Right renal cortex interstitium (tissue), 3 donors: ENCODE measurements around the gene SHANK1. TPM values are rescaled to one million over a fixed set of nuclear protein-coding genes. Genes with fewer than 3 reads are reported as not detected.

Experiments
- DNase-seq, 3 donors: peaks; one replicate each; pipeline ENCODE4 v3.0.0-alpha.2; 2013; ENCODE audit warnings: low read depth in 3 of 3, low spot score in 2 of 3
- polyA plus RNA-seq, 3 donors: library from polyadenylated mRNA; unstranded; fragments of 120-200 nt; gene quantifications; one replicate each; pipeline ENCODE4 v1.2.1, GENCODE V29; 2013; ENCODE audit not compliant: insufficient read length in 3 of 3

SHANK1 gene
- polyA plus RNA-seq, 3 donors, result 3.5 to 5.0 (median 4.9) TPM

GRCh38 chr19:50693064-50693975 is 26.3 kb downstream of the SHANK1 start:
- DNase-seq, result no peak

- DNase-seq, result no peak
These were observed 29.2 kb downstream of the SHANK1 start for GRCh38 chr19:50690439-50690838.

GRCh38 chr19:50688766-50689165 is 30.8 kb downstream of the SHANK1 start:
- no peak for DNase-seq

GRCh38 chr19:50686310-50687032 is 33.1 kb downstream of the SHANK1 start:
- no peak for DNase-seq

- DNase-seq, result peak in 2 of 3 donors; percentile 40 to 44
These were observed 40.2 kb downstream of the SHANK1 start for GRCh38 chr19:50679177-50680125.

GRCh38 chr19:50678323-50678722 is 41.3 kb downstream of the SHANK1 start:
- no peak for DNase-seq

GRCh38 chr19:50677636-50678035 is 42.0 kb downstream of the SHANK1 start:
- no peak for DNase-seq

GRCh38 chr19:50676625-50677197 is 42.9 kb downstream of the SHANK1 start:
- DNase-seq, result no peak

GRCh38 chr19:50673118-50673517 is 46.5 kb downstream of the SHANK1 start:
- DNase-seq, result no peak

- no peak for DNase-seq
These were observed 49.6 kb downstream of the SHANK1 start for GRCh38 chr19:50670102-50670380.

GRCh38 chr19:50669302-50670101 is 50.1 kb downstream of the SHANK1 start:
- DNase-seq, result no peak

GRCh38 chr19:50668879-50669278 is 50.7 kb downstream of the SHANK1 start:
- DNase-seq, result no peak

- no peak for DNase-seq
These were observed 51.2 kb downstream of the SHANK1 start for GRCh38 chr19:50668416-50668815.

GRCh38 chr19:50667759-50668231 is 51.8 kb downstream of the SHANK1 start:
- DNase-seq, result no peak

- DNase-seq, result no peak
These were observed 52.3 kb downstream of the SHANK1 start for GRCh38 chr19:50667177-50667758.

GRCh38 chr19:50666346-50667176 is 53.0 kb downstream of the SHANK1 start:
- no peak for DNase-seq

- DNase-seq, result no peak
These were observed 55.4 kb downstream of the SHANK1 start for GRCh38 chr19:50664204-50664603.

GRCh38 chr19:50663482-50663790 is 56.2 kb downstream of the SHANK1 start:
- DNase-seq, result no peak
